CD4-positive, alpha-beta T cell treated with Interleukin-15 for 4 hours (primary cell): ENCODE data around the gene GPT2.
"Not testable (repeated sequence)": the region's sequence is repeated elsewhere in the genome, so short reads cannot be mapped to it uniquely, and the experiment has no call there.

ENCODE experiments used
- DNase-seq: peaks from one replicate; pipeline ENCODE4 v3.0.0-alpha.2; 2020; ENCODE audit warnings: low spot score

The GPT2 gene

GRCh38 chr16:46920402-46921068 lies 36.4 kb downstream of the GPT2 start:
- DNase-seq = no peak

GRCh38 chr16:46922239-46922638 lies 38.1 kb downstream of the GPT2 start:
- DNase-seq = no peak

- no peak for DNase-seq
Measured at GRCh38 chr16:46923513-46924295, 39.5 kb downstream of the GPT2 start.

- DNase-seq = no peak
Measured at GRCh38 chr16:46924402-46924801, 40.2 kb downstream of the GPT2 start.

- no peak for DNase-seq
Measured at GRCh38 chr16:46926470-46927225, 42.5 kb downstream of the GPT2 start.

GRCh38 chr16:46927273-46927672 lies 43.1 kb downstream of the GPT2 start:
- no peak for DNase-seq

- DNase-seq = no peak
Measured at GRCh38 chr16:46928811-46929210, 44.6 kb downstream of the GPT2 start.

- peak; percentile 59 for DNase-seq
Measured at GRCh38 chr16:46929378-46930332, 45.5 kb downstream of the GPT2 start.

GRCh38 chr16:46930861-46931260 lies 46.7 kb downstream of the GPT2 start:
- no peak for DNase-seq

GRCh38 chr16:46932802-46933201 lies 48.6 kb downstream of the GPT2 start:
- DNase-seq = no peak

- no peak for DNase-seq
Measured at GRCh38 chr16:46937536-46937935, 53.4 kb downstream of the GPT2 start.

GRCh38 chr16:46944713-46945112 lies 60.6 kb downstream of the GPT2 start:
- DNase-seq = not testable (repeated sequence)

- peak; percentile 55 for DNase-seq
Measured at GRCh38 chr16:46947900-46948547, 63.9 kb downstream of the GPT2 start.

- DNase-seq = no peak
Measured at GRCh38 chr16:46948548-46949166, 64.5 kb downstream of the GPT2 start.

- peak; percentile 55 for DNase-seq
Measured at GRCh38 chr16:46949241-46949892, 65.2 kb downstream of the GPT2 start.

- no peak for DNase-seq
Measured at GRCh38 chr16:46950009-46950408, 65.8 kb downstream of the GPT2 start.

GRCh38 chr16:46954562-46954961 lies 70.4 kb downstream of the GPT2 start:
- DNase-seq = no peak

- DNase-seq = peak; percentile 67
Measured at GRCh38 chr16:46961373-46962353, 77.5 kb downstream of the GPT2 start.

GRCh38 chr16:46962629-46963028 lies 78.5 kb downstream of the GPT2 start:
- no peak for DNase-seq
